GM18907 (cell line): ENCODE data around the gene CAV2.
A peak's percentile ranks its signal among the peaks of the same experiment; 100 is the strongest.
"Not testable (repeated sequence)": the region's sequence is repeated elsewhere in the genome, so short reads cannot be mapped to it uniquely, and the experiment has no call there.

Experiments
- ATAC-seq: cut with Tn5 transposase; IDR thresholded peaks from one replicate; pipeline ENCODE4 v1.9.1; 2021; ENCODE audit warnings: mild to moderate bottlenecking, moderate library complexity; ENCODE audit not compliant: unreplicated experiment

CAV2 gene, protein sequence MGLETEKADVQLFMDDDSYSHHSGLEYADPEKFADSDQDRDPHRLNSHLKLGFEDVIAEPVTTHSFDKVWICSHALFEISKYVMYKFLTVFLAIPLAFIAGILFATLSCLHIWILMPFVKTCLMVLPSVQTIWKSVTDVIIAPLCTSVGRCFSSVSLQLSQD

DNA sequence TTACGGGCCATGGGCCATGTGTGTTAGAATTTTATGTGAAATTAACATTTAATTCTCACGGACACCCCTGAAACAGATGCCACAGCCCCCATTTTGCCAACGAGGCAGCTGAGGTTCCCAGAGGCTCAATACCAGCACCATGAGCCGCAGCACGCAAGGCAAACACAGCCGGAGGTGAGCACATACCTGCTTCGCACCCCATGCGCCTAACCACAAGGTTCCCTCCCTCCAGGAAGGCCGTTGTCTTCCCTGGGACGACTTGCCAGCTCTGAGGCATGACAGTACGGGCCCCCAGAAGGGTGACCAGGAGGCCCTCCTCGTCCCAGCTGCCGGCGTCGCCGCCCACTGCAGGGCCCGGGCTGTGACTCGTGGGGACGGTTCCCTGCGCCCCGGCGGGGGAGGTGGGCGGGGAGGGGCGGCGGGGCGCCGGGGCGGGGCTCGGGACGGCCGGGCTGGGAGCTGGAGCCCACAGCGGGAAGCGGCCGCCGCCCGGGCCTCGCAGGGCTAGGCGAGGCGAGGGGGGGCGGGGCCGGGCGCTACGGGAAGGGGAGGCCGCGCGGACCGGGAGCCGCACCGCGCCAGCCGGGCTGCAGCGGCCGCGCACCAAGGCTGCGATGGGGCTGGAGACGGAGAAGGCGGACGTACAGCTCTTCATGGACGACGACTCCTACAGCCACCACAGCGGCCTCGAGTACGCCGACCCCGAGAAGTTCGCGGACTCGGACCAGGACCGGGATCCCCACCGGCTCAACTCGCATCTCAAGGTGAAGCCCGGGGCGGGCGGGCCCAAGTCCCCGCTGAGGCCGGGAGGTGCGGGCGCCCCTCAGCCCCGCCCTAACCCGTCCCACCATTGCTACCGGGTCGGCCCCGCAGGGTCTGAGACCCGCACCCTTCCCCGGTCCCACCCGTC, at the start of gene CAV2:
CAV2 (plus strand) TSS at position 571 of the 910 bp plus-strand sequence; CDS start at position 615, 44 bp downstream.
- peak; percentile 43 for ATAC-seq

DNA sequence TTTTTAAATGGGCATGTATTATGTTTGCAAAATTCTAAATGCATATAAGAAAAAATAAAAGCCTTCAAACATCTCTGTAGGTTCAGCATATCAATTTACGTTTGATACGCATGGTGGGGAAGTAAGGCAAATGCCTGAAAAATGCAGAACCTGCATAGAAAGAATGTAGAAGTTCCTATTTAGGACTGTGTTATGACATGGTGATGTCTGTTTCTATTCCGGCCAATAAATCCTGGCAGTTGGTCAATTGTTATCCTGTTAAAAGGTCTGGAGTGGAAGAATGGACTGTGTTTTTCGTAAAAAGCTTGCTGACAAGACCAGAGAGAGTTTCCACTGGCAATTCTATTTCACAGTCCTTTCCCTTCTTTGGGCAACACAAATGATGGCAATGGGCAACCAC, 49.6 kb upstream of the CAV2 start:
- ATAC-seq, result no peak

DNA sequence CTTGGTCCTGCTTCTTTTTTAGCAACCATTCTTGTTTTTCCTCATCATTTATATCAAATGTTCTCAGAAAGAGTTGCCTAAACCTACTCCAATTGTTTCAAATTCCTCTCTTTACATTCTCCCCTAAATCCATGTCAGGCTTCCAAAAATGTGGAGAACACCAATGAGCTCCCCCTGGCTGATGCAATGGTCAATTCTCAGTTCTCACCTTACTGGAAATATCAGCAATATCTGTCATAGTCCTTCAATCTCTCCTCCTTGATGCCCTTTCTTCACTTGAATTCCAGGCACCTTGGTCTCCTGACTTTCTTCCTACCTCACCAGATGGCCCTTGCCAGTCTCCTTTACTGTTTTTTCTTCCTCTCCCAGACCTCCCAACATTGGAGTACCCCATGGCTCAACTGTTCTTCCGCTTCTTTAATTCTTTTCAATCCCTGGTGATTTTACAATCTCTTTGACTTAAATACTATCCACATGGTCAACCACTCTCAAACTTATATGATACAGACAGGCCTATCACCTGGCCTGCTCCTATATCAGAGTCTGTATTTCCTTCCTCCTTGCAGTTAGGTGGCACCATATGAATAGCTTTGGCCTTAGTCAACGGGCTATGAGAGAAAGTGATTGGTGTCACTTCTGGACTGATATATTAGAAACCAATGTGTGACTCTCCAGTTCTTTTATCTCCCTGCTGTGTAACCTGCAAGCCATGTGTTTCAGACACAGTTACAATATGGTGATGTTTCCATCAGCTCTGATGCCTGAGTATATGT, 47.4 kb upstream of the CAV2 start:
- no peak for ATAC-seq

DNA sequence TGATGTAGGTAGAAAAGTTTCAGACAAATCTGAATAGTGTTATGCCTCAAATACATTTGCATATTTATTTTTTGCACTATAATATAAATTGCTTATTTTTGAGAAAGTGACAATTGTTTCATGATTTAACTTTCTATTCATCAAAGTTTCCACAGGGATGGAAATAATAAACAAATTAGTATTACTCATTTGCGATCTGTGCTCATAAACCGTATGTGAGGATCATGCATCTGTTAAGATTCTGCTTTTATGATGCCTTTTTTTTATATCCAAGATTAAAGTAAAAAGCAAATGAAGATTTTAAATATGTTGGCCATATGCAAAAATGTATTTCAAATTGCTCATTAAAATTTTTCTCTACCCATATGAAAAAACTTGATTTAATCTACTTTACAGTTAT, 45.2 kb upstream of the CAV2 start:
- no peak for ATAC-seq

DNA sequence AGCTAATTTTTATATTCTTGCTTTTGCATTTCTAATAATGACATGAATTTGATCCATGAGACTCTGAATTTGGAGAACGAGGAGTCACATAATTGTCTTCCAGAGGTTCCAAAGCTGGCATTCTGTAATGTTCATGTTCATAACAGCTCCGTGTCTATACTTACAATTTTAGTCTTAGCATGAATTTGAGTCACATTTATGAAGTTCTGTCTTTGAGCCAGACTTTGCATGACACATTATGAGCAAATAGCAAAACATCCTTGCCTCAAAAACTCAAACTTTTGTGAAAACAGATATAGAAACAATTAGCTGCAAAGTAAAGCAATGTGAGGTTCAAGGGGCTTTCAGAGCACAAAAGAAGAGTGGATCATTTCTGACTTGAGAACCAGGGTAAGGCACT, 44.5 kb upstream of the CAV2 start:
- ATAC-seq, result no peak

DNA sequence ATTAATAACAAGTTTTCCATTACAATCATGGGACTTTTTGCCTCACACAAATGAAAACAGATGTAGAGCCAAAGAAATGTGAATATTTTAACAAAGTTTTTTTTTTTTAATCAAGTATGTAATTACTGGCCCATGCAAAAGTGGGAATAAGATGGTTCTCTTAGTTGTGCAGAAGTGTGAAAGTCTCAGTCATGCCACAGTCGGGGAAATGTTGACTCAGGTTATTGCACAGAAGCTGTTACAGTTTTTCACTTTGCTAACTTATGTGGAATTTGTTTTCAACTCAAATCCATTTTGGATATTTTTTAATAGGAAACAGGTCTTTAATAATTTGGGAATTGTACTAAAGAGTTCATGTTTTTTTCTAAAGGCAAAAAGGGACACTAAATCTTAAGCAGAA, 44.0 kb upstream of the CAV2 start:
- ATAC-seq, result no peak

DNA sequence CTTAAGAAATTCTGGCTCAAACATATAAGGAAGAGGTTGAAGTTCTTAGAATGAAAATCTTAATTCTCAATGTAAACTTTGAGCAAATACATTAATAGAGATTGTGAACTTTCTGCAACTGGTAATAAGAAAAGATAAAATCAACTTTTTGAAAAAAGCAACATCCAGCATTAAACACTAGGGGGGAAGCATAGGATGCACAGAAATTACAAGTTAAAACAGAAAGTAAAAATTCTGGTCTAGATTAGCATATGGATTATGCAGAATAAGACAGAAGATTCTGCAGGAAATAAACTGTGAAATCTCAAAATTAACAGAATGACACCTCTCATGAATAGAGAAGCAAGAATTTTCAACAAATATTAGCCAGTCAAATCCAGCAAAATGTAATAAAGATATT, 38.0 kb upstream of the CAV2 start:
- no peak for ATAC-seq

DNA sequence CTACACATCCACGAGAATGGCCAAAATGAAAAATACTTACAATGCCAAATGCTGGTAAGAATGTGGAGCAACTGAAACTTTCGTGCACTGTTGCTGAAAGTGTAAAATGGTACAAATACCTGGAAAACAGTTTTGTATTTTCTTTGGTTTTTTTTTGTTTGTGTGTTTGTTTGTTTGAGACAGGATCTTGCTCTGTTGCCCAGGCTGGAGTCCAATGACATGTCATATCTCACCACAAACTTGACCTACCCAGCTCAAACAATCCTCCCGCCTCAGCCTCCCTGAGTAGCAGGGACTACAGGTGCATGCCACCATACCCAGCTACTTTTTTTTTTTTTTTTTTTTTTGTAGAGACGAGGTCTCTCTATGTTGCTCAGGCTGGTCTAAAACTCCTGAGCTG, 35.6 kb upstream of the CAV2 start:
- no peak for ATAC-seq

DNA sequence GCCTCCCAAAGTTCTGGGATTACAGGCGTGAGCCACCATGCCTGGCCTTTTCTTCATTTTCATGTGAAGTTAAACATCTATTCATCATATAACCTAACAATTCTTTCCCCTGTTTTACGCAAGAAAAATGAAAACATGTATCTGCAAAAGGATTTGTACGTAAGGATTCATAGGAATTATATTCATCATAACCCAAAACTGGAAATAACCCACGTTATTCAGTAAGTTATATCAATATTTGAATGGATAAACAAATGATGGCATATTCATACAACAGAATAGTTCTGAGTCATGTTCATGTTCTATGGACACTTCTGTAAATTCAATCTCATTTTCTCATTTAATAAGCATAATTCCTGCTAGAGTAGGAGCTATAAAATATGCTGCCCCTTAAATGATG, 35.2 kb upstream of the CAV2 start:
- no peak for ATAC-seq

DNA sequence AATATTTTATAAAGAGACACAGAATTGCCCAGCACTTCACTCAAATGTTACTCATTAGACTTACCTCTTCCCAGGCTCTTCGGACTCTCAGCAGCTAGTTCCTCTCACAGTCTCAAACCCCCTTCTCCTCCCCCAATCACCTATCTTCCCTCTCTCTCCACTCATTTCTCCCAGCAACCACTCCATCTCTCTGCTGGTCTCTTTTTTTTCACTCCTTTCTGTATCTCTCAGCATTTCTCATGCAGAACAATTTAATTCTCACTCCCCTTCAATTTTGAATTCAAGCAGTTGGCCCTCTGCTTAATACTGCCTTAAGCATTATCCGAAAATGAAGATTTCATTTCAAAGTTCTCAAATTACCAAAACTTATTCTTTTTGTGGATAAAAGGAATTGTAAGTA, 34.4 kb upstream of the CAV2 start:
- ATAC-seq, result no peak

DNA sequence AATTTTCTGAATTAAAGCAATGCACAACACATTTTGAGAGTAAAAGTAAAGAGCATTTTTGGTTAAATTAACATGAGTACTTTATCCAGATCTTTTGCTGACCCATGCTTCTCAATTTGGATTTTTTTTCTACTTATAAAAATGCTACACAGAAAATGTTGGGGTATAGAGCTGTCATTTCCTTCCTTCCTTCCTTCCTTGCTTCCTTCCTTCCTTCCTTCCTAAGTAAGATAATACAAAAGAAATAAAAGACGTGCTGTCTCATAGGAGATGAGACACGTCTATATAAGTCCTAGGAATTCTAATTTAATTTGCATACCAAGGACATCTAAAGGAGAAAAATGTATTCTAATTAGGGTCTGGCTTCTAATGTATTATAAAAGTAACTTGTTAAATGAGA, 31.0 kb upstream of the CAV2 start:
- ATAC-seq, result no peak

DNA sequence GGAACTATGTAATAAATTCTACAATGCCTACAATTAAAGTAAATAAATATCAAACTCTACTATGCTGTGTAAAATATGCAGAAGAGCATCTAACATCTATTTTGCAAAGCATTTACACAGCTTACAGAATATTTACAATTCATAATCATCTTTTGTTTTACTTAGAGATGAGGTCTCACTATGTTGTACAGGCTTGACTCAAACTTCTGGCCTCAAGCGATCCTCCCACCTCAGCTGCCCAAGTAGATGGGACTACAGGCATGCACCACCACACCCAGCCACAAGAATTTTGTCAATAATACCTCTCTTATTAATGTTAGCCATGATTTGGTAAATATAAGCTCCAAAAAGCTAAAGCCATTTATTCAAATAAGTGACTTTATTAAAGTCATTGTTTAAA, 21.9 kb upstream of the CAV2 start:
- ATAC-seq, result no peak

DNA sequence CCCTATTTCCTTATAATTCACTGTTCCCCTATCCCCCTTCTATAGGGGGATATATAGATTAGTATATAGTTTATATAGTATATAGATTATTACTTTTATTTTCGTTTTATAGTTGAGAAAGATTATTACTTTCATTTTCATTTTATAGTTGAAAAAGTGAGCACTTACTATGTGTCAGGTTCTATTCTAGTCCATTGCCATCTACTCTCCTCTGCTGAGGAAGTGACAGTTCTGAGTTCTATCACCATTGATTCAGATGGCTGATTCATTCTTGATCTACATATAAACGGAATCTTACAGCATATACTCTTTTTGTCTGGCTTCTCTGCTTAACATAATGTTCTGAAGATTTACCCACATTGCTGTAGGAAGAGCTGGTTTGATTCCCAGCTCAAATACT, 20.7 kb upstream of the CAV2 start:
- no peak for ATAC-seq

DNA sequence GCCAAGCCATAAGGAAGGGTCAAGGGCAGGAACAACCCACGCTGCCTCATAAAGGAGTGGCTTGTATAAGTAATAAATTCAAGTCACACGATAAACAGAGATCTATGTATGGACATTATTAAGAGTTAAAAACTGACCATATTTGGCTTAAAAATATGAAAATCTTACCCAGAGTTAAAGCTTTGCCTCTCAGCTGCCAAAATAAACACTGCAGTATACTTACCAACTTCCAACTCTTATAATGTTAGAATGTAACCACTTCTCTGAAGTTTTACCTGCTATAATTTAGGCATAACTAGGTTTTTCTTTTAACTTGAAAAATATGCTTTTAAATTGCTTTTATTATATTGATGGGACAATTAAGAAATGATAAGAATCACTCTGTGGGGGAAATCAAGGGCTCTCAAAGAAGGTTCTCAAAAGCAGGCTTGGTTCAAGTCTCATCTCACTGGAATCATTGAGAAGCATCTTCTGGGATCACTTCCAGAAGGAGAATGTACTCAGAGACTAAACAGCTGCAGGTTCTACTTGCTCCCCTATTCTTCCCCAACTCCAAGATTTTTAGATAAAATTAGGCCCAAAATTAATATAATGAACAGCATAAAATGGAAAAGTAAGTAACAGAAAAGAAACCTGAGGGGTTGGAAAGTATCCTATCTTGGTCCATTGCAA, 16.1 kb upstream of the CAV2 start:
- no peak for ATAC-seq

DNA sequence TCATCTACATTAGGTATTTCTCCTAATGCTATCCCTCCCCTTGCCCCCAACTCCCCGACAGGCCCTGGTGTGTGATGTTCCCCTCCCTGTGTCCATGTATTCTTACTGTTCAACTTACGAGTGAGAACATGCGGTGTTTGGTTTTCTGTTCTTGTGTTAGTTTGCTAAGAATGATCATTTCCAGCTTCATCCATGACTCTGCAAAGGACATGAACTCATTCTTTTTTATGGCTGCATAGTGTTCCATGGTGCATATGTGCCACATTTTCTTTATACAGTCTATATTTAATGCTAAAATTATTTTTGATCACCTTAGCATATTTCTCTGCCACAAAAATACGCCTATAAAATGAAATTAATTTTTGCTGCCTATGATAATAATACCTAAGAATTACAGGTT, 15.1 kb upstream of the CAV2 start:
- ATAC-seq, result not testable (repeated sequence)

DNA sequence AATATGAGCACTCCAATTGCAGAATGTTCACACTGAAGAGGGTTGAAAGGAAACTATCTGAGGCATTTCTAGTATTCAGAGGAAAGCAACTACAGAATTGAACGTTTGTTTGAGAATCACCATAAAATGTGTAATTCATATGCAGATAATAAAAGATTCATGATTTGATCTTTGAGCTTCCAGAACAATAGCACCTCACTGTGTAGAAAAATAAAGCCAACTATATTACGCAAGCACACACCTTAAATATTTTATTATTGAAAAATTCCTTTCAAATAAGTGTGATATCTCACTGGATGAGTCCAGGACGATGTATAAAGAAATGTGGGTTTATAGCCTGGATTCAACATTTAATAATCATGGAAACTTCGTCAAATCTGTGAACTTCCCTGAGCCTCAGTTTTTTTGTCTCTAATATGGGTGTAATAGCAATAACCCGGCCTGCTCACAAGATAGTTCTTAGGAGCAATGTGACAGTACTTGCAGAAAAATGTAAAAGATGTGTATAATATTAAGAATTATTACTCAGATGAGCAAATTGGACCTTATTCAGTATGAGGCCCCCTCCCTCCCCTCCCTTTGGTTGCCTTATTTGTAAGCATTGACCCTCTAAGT, 11.5 kb upstream of the CAV2 start:
- no peak for ATAC-seq

DNA sequence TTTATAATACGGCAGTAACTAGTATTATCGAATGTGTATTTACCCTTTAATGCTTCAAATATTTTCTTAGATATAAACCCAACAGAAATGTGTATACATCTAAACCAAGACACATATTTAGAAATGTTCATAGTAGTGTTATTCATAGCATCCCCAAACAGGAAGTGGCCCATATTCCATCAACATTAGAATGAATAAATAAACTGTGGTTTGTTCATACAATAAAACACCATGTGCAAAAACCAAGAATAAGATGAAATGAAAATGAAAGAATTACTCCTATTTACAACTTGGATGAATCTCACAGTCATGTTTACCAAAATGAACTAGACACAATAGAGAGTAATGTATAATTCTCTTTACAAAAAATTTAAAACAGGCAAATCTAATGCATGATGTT, 9.2 kb upstream of the CAV2 start:
- ATAC-seq, result no peak

DNA sequence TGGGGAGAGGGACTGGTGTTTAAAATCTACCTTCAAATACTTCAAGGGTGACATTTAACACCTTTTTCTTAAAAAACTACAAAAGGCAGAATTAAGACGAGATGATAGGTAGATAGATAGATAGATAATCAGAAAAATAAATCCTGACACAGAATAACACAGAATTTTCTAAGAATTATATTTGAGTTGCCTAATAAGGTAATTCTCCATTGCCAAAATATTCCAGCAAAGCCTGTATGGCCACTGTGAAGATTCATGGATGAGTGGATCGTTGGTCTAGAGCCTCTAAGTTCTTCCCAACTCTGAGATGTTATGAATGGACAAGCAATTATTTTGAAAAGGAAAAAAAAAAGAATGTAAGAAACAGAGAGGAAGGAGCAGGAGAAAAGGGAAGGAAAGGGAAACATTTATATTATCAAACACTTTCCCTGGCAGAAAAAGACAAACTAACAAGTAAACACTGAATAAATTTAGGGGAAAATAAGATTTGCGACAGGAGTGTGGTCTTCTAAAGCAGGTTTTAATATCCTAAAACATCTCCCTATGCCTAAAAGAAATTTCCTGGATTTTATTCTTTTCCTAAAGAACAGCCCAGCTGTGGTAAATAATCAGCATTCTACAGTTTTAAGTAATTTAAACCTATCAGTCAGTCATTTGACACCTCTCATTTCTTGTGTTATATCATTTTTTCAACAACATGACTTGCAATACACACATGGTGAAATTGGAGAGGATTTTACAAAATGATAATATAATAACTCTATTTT, 7.5 kb upstream of the CAV2 start:
- no peak for ATAC-seq

DNA sequence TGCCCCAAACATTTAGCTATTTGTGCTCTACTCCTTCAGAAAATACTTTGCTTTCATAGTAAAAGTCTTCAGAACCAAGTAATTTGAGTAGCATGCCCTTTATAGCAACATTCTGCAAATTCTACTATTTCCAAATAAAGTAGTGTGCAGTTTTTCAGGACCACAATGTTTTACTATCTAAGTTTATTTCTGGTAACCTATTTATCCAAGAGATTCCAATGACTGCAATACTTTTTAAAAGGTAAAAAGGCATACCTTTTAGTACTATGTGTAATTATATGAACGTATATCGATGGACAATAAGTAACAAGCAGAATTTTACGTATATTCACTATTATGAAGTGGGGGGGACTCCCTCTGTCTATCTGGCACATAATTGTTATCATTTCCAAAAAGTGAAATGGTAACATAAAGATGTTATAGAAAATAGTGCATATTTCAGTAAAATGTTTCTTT, 6.9 kb upstream of the CAV2 start:
- ATAC-seq, result no peak

DNA sequence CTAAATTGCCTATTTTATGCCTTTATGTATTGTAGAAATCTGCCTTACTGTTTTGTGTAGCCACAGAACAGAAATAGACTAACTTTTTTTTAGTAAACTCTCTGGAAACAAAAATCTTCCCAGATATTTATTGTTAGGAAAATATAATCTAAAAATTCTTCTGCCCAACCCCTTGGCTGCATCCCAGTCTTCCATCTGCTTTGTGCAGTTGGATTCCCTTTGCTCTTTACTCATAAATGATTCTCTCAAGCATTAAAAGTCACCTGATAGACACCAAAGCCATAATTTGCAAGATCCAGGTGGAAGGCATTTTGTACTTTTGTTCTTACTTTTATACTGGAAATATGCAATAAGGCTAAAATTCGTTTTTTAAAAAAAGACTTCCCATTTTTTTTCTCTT, 6.1 kb upstream of the CAV2 start:
- ATAC-seq, result no peak
